Placental pericyte (primary cell): Measurements from ENCODE around the gene BOD1L1. TPM values are rescaled to one million over a fixed set of nuclear protein-coding genes. Genes with fewer than 3 reads are reported as not detected.

ENCODE experiments used
- small RNA-seq: library from RNA; depleted of rRNA; stranded (forward); fragments of <200 nt; gene quantifications from one replicate; pipeline ENCODE3, GENCODE V24; 2012; ENCODE audit warnings: low replicate concordance
- total RNA-seq: library from RNA; depleted of rRNA; stranded (reverse); fragments of >200 nt; gene quantifications from 2 replicates; pipeline ENCODE4 v1.2.3, GENCODE V29; 2012

Gene BOD1L1
- total RNA-seq: 27.5 and 31.7 TPM in 2 replicates

DNA sequence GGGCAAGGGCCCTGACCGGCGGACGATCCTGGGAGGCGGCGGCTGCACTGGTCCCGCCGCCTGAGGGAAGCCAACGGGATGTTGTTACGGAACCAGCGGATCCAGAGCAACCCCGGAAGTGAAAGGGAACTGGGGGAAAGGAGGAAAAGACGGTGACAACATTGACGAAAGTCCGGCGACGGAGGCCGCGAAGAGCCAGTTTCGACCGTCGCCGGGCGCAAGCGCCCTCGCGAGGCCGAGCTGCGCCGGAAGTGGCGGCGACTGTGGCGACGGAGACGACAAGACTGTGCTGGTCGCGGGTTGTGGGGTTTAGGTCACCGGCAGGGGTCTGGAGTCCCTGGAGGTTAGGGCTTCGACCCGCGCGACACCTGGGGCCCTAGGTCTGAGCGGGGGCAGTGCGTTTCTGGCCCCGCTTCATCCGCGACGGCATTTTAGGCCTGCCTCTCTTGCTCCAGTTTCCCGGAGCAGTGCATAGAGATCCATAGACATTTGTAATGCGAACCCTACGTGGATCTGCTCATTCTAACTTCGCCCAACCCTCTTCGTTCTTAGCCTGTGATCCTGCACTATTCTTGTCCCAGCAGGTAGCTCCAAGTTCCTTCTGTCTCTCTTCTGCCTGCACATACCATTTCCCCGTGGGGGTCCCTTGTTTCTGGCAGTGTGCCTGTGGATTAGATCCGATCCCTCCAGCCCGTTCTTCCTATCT is at the start of gene BOD1L1:
BOD1L1 (minus strand) TSS at position 120 of the 706 bp plus-strand sequence. CDS start 138 bp downstream, outside the sequence.

DNA sequence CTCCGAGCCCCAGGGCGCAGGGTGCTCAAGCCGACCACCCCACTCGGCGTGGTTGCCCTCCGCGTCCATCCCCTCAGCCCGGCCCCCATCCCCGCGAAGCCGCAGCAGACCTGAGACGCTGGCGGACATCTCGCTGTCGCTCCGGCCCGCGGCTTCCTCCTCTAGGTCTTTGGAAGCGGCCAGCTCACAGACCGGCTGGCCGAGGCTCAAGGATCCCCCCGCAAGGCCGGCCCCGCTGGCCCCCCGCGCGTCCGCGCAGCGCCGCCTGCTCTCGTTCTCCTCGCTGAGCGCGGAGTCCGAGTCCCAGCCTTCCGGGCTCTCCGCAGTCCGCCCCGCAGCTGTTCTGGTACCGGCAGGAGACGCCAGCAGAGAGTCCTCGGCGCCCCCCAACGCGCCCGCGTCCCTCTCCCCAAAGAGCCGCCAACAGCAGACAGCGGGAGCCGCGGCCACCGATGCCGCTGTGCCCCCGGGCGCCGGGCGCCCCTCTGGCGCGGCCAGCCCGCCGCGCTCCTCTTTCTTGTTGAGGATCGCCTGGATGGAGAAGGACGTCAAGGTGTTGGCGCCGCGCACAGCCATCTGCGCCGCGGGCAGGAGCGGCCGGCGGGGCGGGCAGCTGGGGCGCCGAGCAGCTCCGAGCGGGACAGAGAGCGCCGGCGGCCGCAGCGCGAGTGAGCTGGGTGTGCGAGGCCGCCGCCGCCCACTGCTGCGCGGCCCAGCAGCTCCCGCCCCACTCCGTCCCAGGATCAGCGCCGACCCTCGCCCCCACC is 83.5 kb downstream of the BOD1L1 start, which contains the start of gene NKX3-2:
NKX3-2 (minus strand) TSS at position 670 of the 767 bp plus-strand sequence; CDS start at position 576, 94 bp downstream.

Small RNA genes lying within 50 kb of the gene (small RNA-seq; reads per million reads assigned to genes)
- 0.13 reads per million for gene MIR5091

Other genes starting within 250 kb of the BOD1L1 start
- gene RAB28, start 143.4 kb downstream of the BOD1L1 start, total RNA-seq: 14.0 and 19.5 TPM in 2 replicates
- 0.22 and 0.29 TPM in 2 replicates for gene NKX3-2, start 83.2 kb downstream of the BOD1L1 start, total RNA-seq